HG03025 (cell line): ENCODE data around the gene KHDRBS1.
"Not testable (repeated sequence)": the region's sequence is repeated elsewhere in the genome, so short reads cannot be mapped to it uniquely, and the experiment has no call there.

Experiments used
- ATAC-seq: cut with Tn5 transposase; IDR thresholded peaks from one replicate; pipeline ENCODE4 v1.9.1; 2021; ENCODE audit warnings: mild to moderate bottlenecking, moderate library complexity; ENCODE audit not compliant: unreplicated experiment, low FRiP score

Gene KHDRBS1

DNA sequence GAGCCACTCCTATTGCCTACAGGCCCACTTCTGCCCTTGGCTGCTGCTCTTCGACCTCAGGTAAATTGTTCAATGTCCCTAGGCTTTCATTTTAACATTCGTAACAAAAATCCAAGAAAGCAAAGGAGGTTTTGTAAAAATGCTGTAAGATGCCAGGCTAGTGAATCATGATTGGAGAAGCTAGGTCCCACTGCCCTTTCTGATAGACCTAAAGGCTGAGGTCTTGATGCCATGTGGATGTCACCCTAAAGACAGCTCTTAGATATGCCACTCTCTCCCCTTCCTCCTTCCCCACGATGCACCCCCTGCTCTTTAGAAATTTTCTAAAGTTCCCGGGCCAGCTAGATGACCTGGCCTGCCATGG, 49.2 kb downstream of the KHDRBS1 start:
- ATAC-seq = no peak

DNA sequence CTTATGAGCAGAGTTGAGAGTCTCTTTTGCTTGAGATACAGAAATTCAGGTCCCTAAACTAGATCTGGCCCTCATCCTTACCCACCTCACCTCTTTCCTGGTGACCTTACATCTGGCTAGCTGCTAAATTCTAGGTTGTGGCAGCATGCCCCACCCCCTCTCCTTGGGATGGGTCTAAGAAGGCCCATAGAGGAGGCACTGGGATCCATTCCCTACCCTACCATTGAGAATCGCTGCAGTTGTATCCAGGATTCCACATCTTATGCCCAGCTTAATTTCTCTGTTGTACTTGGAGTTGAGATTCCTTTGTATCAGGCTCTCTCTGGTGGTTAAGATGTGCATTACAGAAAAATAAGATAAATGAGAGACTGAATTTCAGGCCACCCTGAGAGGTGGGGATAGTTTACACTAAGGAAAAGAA, 49.6 kb downstream of the KHDRBS1 start:
- ATAC-seq = no peak

DNA sequence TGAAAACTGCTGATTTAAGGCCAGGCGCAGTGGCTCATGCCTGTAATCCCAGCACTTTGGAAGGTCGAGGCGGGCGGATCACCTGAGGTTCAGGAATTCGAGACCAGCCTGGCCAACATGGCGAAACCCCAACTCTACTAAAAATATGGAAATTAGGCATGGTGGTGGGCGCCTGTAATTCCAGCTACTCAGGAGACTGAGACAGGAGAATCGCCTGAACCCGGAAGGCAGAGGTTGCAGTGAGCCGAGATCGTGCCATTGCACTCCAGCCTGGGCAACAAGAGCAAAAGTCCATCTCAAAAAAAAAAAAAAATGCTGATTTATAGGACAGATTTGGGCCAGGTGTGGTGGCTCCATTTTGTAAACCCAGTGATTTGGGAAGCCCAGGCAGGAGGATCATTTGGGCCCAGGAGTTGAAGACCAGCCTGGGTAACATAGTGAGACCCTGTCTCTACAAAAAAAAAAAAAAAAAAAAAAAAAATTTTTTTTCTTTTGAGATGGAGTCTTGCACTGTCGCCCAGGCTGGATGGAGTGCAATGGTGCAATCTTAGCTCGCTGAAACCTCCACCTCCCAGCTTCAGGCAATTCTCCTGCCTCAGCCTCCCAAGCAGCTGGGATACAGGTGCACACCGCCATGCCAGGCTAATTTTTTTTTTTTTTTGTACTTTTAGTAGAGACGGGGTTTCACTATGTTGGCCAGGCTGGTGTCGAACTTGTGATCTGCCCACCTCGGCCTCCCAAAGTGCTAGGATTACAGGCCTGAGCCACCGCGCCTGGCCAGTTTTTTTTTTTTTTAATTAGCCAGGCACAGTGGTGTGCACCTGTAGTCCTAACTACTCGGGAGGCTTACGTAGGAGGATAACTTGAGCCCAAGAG, 52.2 kb downstream of the KHDRBS1 start:
- ATAC-seq = not testable (repeated sequence)

DNA sequence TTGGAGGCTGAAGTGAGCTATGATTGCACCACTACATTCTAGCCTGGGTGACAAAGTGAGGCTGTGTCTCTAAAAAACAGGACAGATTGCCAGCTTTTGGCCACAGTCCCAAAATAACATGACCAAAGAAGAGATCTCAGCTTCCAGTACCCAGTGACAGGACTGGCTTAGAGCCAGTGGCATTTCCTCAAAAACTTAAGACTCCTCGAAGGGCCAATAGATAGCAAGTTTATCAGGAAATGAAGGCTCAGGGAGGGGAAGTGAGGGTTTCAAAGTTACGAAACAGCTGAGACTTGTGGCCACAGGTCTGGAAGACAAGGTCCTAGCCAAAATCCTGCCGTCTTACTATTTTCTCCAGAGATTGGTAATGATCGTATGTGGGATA, 52.8 kb downstream of the KHDRBS1 start:
- no peak for ATAC-seq

DNA sequence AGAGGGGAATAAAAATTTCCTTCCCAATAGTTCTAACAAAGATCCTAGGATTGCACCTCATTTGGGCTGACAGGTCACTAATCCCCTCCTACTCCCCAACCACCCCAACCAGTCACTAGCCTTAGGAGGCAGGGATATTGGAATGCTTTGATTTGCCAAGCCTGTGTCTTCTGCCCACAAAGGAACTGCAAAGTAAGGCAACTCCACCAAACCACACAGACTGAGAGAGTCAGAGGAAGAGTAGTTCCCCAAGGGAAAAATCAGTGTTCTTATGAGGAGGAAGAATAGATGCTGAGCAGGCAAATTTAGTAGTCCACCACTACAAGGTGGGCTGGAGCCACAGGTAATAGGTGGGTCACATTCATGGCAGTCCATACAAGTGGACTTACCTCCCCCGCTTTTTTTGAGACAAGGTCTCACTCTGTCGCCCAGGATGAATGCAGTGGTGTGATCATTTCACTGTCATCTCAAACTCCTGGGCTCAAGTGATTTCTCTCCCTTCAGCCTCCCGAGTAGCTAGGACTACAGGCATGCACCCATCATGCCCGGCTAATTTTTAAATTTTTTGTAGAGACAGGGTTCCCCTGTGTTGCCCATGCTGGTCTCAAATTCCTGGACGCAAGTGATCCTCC, 55.4 kb downstream of the KHDRBS1 start:
- ATAC-seq = no peak

DNA sequence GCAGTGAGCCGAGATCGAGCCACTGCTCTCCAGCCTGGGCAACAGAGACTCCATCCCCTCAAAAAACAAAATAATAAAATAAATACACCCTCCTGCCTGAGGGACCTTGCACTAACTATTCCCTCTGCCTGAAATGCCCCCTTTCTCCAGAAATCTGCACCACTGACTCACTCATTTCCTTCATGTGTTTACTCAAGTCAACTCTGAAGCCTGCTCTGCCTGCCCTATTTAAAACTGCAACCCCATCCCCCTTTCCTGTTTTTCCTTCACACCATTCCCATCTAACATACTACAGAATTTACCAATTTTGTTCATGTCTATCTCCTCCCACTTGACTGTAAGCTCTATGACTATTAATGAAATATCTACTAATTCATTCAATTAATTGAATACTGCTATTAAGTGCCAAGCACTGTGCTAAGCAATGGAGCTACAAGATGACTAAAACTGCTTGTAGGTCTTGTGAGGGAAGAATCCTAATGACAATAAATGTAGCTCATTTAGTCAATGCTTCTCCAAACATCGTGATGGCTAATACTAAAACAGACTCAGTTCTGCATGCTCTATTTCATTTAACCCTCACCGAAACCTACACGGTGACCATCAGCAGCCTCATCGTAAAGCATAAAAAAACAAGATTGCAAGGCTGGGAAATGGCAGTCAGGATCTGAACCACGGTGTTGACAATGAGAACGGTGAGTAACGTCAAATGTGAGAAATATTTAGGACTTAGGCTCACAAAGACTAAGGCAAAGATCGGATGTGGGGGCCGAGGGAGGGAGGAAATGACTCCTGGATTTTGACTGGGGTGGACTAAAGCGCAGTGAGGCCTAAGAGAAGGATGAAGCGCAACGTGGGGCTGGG, 58.3 kb downstream of the KHDRBS1 start:
- ATAC-seq = no peak

DNA sequence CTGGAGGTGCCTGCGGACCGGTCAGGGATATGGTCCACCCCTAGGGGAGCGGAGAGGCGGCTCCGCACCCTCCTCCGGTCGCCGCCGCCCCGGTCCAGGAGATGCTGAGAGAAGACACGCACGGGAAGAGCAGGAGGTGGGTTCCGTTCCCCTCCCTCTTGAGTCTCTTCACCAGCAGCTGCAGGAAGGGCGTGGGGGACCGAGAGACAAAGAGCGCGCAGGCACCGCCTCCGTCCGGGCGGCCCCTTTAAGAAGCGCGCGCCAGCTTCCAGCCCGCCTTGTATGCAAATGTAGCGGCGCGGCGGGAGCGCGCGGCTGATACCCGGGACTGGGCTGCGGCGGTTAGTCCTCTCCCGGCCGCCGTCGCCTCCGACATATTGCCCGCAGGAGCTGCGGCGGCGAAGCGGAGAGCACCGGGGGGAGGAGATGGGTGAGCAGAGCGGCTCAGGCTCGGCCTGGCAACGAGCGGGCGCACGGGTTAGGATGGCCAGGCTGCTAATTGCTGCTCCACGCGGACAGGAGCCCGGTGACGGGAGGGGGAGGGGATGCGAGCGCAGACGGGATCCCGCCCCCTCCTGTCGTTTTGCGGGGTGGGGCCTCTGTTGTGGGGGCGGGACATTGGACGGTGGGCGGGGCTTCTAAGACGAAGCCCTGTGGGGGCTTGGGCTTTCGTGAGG, 59.1 kb downstream of the KHDRBS1 start, which contains the start of gene TMEM39B:
Gene TMEM39B (plus strand): TSS at position 318 of the 677 bp plus-strand sequence. CDS start 109 bp downstream, at position 427.
- peak; percentile 83 for ATAC-seq

DNA sequence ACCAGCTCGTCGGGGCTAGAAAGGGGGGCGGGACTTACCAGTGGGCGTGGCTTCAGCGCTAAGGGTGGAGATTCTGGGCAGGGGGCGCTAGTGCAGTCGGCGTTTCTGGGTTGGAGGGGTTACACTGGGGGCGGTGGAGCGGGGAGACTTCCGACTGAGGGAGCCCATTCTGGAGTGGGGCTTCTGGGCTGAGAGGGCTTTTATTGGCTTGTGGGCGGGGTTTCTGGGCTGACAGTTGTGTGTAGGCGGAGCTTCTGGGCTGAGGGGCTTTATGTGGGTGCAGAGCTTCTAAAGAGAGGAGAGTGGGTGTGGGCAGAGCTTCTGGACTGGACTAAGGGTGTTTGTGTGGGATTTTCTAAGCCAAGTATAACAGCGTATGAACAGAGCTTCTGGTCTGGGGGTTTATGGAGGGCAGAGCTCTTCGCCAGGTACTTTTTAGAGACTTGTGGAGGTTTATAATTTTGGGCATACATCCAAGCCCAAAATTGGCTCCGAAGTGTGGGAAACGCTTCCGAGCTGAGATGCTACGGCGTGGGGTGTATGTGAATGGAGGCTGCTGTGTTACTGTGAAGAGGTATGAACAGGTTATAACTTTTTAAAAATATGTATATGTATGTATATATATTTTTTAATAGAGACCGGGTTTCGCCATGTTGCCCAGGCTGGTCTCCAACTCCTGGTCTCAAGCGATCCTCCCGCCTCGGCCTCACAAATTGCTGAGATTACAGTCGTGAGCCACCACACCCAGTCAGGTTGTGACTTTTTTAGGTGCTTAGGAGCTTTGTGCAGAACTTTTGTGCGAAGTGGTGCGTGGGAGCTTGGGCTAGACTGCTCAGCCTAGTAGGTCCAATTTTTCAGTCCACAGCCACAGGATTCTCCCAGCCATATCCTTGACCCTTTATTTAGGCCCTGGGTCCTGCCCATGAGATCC, 59.9 kb downstream of the KHDRBS1 start:
- peak; percentile 29 for ATAC-seq

DNA sequence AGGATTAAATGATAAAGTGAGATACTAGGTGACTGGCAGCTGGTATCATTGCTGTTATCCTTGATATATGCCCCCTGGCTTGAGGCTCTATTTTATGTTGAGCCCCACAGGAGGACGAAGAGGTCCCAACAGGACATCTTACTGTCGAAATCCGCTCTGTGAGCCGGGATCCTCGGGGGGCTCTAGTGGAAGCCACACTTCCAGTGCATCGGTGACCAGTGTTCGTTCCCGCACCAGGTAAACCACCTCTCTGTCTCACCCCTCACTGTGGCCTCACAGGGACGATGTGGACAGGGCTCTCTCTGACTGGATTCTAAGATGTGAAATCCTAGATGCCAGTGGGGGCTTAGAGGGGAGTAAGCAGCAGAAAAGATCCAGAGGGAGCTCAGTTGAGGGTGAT, 61.2 kb downstream of the KHDRBS1 start:
- no peak for ATAC-seq

DNA sequence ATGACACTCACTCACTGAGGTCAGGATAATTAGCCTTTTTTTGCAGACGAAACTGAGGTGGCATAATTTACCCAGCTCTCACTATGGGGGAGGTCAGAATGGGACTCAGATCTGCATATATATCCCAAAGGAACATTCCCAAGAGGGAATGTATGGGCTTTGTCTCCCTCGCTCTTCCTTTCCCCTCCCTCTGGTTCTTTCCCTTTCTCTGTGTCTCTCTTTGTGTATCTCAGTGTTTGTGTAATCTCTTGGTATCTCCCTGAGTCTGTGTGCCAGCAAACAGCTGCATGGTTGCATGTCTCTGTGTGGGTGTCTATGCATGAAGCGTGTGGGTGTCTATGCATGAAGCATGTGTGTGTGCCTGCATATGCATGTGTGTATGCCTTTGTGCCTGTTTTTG, 63.8 kb downstream of the KHDRBS1 start:
- ATAC-seq = no peak

DNA sequence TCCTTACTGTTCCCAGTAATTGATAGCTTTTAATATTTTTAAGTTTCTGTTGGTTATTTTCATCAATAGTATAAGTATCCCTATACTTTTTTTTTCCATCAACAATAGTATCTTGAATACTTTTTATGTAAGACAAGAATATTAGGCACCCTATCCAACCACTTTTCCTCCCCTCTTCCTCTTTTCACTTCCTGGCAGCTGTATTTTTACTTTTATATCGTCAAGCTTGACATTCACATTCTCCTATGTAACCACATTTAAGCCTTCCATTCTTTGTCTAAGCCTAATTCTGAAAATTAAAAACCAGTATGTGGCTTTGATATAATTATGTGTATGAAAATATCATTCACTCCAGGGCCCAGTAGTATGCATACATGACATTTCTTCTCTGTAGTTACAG, 68.4 kb downstream of the KHDRBS1 start:
- no peak for ATAC-seq

DNA sequence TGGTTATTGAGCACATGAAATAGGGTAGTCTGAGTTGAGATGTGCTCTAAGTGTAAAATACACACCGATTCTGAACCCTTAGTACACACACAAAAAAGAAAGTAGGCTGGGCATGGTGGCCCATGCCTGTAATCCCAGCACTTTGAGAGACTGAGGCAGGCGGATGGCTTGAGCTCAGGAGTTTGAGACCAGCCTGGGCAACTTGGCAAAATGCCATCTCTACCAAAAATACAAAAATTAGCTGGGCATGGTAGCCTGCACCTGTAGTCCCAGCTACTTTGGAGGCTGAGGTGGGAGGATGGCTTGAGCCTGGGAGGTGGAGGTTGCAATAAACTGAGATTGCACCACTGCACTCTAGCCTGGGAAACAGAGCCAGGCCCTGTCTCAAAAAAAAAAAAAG, 72.7 kb downstream of the KHDRBS1 start:
- not testable (repeated sequence) for ATAC-seq

DNA sequence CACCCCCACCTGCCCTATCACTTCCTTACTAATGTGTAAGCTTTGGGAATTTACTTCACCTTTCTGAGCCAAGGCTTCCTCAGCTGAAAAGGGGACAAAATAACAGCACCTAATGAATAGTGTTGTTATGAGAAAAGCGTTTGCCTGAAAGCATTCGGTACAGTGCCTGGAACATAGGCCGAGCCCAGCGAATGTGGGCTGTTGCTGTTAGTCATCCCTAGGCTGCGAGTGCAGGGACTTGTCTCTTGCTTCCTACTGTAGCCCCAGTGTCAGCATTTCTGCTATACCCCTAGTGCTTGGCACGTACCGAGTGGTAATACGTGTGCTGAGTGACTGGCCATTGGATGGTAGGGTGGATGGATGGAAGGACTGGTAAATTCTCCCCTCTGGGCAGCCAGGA, 77.5 kb downstream of the KHDRBS1 start:
- ATAC-seq = no peak

DNA sequence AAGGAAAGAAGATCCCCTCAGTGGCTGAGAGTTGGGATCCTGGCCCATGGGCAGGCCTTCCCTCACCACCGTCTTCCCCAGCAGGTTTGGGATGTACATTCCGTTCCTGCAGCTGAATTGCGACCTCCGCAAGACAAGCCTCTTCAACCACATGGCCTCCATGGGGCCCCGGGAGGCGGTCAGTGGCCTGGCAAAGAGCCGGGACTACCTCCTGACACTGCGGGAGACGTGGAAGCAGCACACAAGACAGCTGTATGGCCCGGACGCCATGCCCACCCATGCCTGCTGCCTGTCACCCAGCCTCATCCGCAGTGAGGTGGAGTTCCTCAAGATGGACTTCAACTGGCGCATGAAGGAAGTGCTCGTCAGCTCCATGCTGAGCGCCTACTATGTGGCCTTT, 77.9 kb downstream of the KHDRBS1 start:
- ATAC-seq = no peak
